SK-N-SH treated with all-trans-retinoic acid at 6 μM for 48 hours (cell line): ENCODE results near the gene PIEZO1.

Experiments
- ATAC-seq: fragments of 200-7000 bp; cut with Tn5 transposase; 3 replicates; pipeline ENCODE4 v1.9.1; 2020; ENCODE audit warnings: mild to moderate bottlenecking, moderate library complexity
- ARNTL ChIP-seq: fragments of 450-650 bp; formaldehyde crosslinking; IDR thresholded peaks from 2 replicates; pipeline ENCODE4 v1.5.0; 2020; ENCODE audit warnings: low read depth, mild to moderate bottlenecking, moderate library complexity, borderline replicate concordance
- ESRRG ChIP-seq: fragments of 250-450 bp; sonication (Bioruptor Pico); IDR thresholded peaks from 2 replicates; pipeline ENCODE4 v1.6.1; 2021; ENCODE audit warnings: mild to moderate bottlenecking
- GLIS3 ChIP-seq: fragments of 250-450 bp; sonication (Bioruptor Pico); IDR thresholded peaks from 2 replicates; pipeline ENCODE4 v1.5.0; 2020; ENCODE audit warnings: mild to moderate bottlenecking, moderate library complexity
- ISL1 ChIP-seq: fragments of 250-450 bp; sonication (Bioruptor Pico); IDR thresholded peaks from 2 replicates; pipeline ENCODE4 v2.1.2; 2022; ENCODE audit warnings: mild to moderate bottlenecking, moderate library complexity
- OSR1 ChIP-seq: fragments of 250-450 bp; sonication (Bioruptor Pico); IDR thresholded peaks from 2 replicates; pipeline ENCODE4 v1.8.0; 2022; ENCODE audit warnings: moderate library complexity, mild to moderate bottlenecking, inconsistent platforms
- PPARA ChIP-seq: fragments of 250-450 bp; sonication (Bioruptor Pico); IDR thresholded peaks from 2 replicates; pipeline ENCODE4 v1.5.0; 2020; ENCODE audit warnings: mild to moderate bottlenecking, borderline replicate concordance
- RARB ChIP-seq: fragments of 250-450 bp; sonication (Bioruptor Pico); IDR thresholded peaks from 2 replicates; pipeline ENCODE4 v1.8.0; 2021; ENCODE audit warnings: mild to moderate bottlenecking, moderate library complexity
- SNAI2 ChIP-seq: fragments of 250-450 bp; sonication (Bioruptor Pico); IDR thresholded peaks from 2 replicates; pipeline ENCODE4 v1.5.0; 2020; ENCODE audit warnings: mild to moderate bottlenecking, moderate library complexity
- TCF4 ChIP-seq: fragments of 250-450 bp; sonication (Bioruptor Pico); IDR thresholded peaks from 2 replicates; pipeline ENCODE4 v1.8.0; 2021; ENCODE audit warnings: mild to moderate bottlenecking, moderate library complexity, borderline replicate concordance
- ZC3H10 ChIP-seq: fragments of 250-450 bp; sonication (Bioruptor Pico); IDR thresholded peaks from 2 replicates; pipeline ENCODE4 v1.5.1; 2021; ENCODE audit warnings: mild to moderate bottlenecking, moderate library complexity
- ZFP30 ChIP-seq: fragments of 450-650 bp; formaldehyde crosslinking; IDR thresholded peaks from 2 replicates; pipeline ENCODE4 v1.5.0; 2022; ENCODE audit warnings: mild to moderate bottlenecking, moderate library complexity
- ZNF565 ChIP-seq: fragments of 450-650 bp; formaldehyde crosslinking; conservative IDR thresholded peaks from 2 replicates; pipeline ENCODE4 v1.5.0; 2020; ENCODE audit warnings: low read depth, mild to moderate bottlenecking, moderate library complexity
- ZNF8 ChIP-seq: fragments of 450-650 bp; formaldehyde crosslinking; IDR thresholded peaks from 2 replicates; pipeline ENCODE4 v1.5.0; 2020; ENCODE audit warnings: mild to moderate bottlenecking, moderate library complexity
- TF ChIP-seq, protein P1 (sequence below): fragments of 250-450 bp; sonication (Bioruptor Pico); IDR thresholded peaks from 2 replicates; pipeline ENCODE4 v1.5.1; 2020; ENCODE audit warnings: low read depth, mild to moderate bottlenecking, moderate library complexity
- TF ChIP-seq, protein P2 (sequence below): fragments of 250-450 bp; sonication (Bioruptor Pico); IDR thresholded peaks from 2 replicates; pipeline ENCODE4 v1.5.1; 2021; ENCODE audit warnings: mild to moderate bottlenecking, moderate library complexity
- TF ChIP-seq, protein P3 (sequence below): fragments of 250-450 bp; sonication (Bioruptor Pico); IDR thresholded peaks from 2 replicates; pipeline ENCODE4 v1.8.0; 2020; ENCODE audit warnings: mild to moderate bottlenecking, moderate library complexity, borderline replicate concordance
- TF ChIP-seq, protein P4 (sequence below): fragments of 250-450 bp; sonication (Bioruptor Pico); IDR thresholded peaks from 2 replicates; pipeline ENCODE4 v1.8.0; 2021; ENCODE audit warnings: low read depth, mild to moderate bottlenecking, moderate library complexity, borderline replicate concordance

Gene PIEZO1

DNA sequence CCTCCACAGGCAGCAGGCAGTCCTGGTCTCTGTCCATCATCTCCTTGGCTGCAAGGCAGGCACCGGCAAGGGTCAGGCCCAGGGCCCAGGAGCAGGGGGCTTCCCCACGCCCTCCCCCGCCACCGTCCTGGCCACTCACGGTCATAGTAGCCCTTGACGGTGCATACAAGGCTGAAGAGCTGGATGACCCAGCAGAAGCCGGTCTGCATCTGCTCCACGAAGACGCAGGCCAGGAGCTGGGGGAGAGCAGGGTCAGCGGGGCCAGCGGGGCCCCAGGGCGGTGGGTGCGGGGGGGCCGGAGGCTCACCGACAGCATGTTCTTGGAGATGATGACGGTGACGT is 58.6 kb downstream of the PIEZO1 start:
- no peak for ATAC-seq
- TF ChIP-seq PPARA (CRISPR knock-in tag) (no peak), GLIS3 (CRISPR knock-in tag) (no peak), TCF4 (CRISPR knock-in tag) (no peak), SNAI2 (CRISPR knock-in tag) (no peak), ISL1 (CRISPR knock-in tag) (no peak), ZNF565 (CRISPR knock-in tag) (no peak), ZFP30 (CRISPR knock-in tag) (no peak), OSR1 (CRISPR knock-in tag) (no peak), ZC3H10 (CRISPR knock-in tag) (no peak)
- TF ChIP-seq, protein P1, sequence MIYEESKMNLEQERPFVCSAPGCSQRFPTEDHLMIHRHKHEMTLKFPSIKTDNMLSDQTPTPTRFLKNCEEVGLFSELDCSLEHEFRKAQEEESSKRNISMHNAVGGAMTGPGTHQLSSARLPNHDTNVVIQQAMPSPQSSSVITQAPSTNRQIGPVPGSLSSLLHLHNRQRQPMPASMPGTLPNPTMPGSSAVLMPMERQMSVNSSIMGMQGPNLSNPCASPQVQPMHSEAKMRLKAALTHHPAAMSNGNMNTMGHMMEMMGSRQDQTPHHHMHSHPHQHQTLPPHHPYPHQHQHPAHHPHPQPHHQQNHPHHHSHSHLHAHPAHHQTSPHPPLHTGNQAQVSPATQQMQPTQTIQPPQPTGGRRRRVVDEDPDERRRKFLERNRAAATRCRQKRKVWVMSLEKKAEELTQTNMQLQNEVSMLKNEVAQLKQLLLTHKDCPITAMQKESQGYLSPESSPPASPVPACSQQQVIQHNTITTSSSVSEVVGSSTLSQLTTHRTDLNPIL: no peak
- TF ChIP-seq, protein P2, sequence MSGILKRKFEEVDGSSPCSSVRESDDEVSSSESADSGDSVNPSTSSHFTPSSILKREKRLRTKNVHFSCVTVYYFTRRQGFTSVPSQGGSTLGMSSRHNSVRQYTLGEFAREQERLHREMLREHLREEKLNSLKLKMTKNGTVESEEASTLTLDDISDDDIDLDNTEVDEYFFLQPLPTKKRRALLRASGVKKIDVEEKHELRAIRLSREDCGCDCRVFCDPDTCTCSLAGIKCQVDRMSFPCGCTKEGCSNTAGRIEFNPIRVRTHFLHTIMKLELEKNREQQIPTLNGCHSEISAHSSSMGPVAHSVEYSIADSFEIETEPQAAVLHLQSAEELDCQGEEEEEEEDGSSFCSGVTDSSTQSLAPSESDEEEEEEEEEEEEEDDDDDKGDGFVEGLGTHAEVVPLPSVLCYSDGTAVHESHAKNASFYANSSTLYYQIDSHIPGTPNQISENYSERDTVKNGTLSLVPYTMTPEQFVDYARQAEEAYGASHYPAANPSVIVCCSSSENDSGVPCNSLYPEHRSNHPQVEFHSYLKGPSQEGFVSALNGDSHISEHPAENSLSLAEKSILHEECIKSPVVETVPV (CRISPR knock-in tag): no peak
- TF ChIP-seq, protein P3, sequence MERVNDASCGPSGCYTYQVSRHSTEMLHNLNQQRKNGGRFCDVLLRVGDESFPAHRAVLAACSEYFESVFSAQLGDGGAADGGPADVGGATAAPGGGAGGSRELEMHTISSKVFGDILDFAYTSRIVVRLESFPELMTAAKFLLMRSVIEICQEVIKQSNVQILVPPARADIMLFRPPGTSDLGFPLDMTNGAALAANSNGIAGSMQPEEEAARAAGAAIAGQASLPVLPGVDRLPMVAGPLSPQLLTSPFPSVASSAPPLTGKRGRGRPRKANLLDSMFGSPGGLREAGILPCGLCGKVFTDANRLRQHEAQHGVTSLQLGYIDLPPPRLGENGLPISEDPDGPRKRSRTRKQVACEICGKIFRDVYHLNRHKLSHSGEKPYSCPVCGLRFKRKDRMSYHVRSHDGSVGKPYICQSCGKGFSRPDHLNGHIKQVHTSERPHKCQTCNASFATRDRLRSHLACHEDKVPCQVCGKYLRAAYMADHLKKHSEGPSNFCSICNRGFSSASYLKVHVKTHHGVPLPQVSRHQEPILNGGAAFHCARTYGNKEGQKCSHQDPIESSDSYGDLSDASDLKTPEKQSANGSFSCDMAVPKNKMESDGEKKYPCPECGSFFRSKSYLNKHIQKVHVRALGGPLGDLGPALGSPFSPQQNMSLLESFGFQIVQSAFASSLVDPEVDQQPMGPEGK (CRISPR knock-in tag): no peak
- TF ChIP-seq, protein P4, sequence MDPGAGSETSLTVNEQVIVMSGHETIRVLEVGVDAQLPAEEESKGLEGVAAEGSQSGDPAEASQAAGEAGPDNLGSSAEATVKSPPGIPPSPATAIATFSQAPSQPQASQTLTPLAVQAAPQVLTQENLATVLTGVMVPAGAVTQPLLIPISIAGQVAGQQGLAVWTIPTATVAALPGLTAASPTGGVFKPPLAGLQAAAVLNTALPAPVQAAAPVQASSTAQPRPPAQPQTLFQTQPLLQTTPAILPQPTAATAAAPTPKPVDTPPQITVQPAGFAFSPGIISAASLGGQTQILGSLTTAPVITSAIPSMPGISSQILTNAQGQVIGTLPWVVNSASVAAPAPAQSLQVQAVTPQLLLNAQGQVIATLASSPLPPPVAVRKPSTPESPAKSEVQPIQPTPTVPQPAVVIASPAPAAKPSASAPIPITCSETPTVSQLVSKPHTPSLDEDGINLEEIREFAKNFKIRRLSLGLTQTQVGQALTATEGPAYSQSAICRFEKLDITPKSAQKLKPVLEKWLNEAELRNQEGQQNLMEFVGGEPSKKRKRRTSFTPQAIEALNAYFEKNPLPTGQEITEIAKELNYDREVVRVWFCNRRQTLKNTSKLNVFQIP (CRISPR knock-in tag): no peak

DNA sequence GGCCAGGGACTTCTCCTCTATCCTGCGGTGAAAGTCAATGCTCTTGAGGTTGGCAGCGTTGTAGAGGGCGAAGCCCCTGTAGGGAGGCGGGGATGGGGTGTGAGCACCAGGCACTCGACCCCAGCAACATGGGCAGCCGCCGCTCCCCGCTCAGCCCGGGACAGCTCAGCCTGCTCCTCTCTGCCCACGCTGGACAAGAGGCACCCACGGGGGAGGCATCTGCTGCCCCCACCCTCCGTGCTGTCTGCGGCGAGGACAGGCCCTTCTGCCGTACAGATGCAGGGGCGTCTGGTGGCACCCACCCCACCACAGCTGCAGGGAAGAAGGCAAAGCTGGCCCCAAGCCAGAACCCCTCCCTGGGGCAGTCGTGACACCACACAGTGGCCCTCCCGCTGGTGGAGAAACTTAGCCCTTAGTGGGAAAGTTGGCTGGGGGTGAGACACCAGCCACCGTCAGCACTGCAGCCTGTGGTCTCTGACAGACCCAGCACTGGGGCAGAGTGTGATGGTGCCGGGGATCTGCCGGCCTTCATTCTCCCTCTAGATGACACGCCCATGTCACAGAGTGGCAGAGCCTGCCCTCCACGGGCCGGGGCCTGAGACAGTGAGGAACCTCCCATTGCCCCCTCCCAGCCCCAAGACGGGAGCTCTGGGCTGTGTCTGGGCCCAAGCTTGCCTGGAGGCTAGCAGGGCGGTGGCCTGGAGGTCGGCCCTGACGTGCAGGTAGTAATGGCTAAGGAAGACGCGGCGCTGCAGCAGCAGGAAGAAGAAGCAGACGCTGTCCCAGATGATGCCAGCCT is 59.2 kb downstream of the PIEZO1 start:
- ATAC-seq: no peak
- TF ChIP-seq, protein P4 (CRISPR knock-in tag): no peak
- TF ChIP-seq ZFP30 (CRISPR knock-in tag) (no peak), ESRRG (CRISPR knock-in tag) (no peak), ZNF8 (CRISPR knock-in tag) (no peak), PPARA (CRISPR knock-in tag) (no peak), ARNTL (CRISPR knock-in tag) (no peak), RARB (no peak), SNAI2 (CRISPR knock-in tag) (no peak)
- TF ChIP-seq, protein P1: no peak
- TF ChIP-seq, protein P2 (CRISPR knock-in tag): no peak
- TF ChIP-seq, all 23 proteins: peak for 0
